ENCODE results near the gene PAQR5.

DNA sequence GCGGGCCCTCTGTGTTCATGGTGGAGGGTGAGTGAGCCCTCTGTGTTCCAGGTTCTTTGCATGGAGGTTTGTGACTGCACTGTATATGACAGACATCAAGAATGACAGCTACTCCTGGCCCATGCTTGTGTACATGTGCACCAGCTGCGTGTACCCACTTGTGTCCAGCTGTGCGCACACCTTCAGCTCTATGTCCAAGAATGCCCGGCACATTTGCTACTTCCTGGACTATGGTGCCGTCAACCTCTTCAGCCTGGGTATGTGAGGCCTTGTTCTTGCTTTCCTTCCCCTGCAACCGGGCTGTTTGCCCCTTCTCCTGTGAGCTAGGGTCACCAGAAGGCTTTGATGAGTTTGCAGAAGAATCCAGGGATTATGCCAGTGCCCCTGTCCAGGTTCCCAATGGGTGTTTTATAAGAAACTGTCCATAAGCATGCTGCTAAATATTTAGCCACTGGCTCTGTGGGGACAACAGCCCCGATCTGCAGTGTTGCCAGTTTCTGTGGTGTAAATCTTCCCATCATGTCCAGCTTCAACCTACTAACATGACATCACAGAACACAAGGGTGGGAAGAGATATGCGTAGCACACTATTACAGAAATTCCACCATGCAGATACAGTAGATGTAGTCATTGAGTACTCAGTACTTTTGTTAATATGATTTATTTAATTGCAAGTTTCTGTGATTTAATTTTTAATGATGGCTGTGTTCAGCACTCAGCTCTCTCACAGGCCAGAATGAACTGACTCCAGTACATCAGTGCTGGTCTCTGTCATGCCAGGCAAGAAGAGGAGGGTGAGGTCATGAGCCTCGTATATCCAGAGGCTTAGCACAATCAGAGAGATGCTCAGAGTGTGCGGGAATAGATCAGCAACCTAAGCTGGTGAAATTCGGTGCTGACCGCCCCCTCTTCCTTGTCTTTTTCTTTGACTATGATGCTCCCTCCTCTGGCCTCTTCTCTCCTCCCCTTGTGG lies 86.2 kb downstream of the PAQR5 start:
- no peak for TF ChIP-seq EZH2 (IDR thresholded peaks at IDR 0.05)
- TF ChIP-seq POLR2AphosphoS5 (IDR thresholded peaks at IDR 0.05; ENCODE audit: borderline replicate concordance, low read depth, low read length) = no peak
- no peak for TF ChIP-seq FOXP2 (optimal IDR thresholded peaks at IDR 0.05; ENCODE audit: control extremely low read depth, extremely low read length, insufficient read depth)

Data from SK-N-MC (cell line).